SK-N-SH (cell line): ENCODE data around the gene KIF9. TPM values are rescaled to one million over a fixed set of nuclear protein-coding genes. Genes with fewer than 3 reads are reported as not detected.

ENCODE experiments used
- CTCF ChIA-PET: fragments of 300-600, 350-600 bp; formaldehyde crosslinking; extraction: SDS; loops from one replicate; lab custom pipeline; 2021; lab: Yijun Ruan, JAX
- POLR2A ChIA-PET: fragments of 350-600 bp; sonication (Branson Sonifier 250); formaldehyde crosslinking; extraction: SDS; loops from one replicate; lab custom pipeline; 2020; ENCODE audit warnings: antibody characterized with exemption, inconsistent platforms; lab: Yijun Ruan, JAX
- DNase-seq: peaks from one replicate; pipeline ENCODE4 v3.0.0; 2012
- H2AFZ ChIP-seq: fragments of 200-600 bp; sonication (generic); 2 replicates; pipeline ENCODE4 v1.8.1; 2016; ENCODE audit warnings: antibody characterized with exemption, mild to moderate bottlenecking, low read depth
- H3F3A ChIP-seq: fragments of 200-600 bp; sonication (generic); replicated peaks from 2 replicates; pipeline ENCODE3; 2016; ENCODE audit warnings: antibody characterized with exemption, mild to moderate bottlenecking; ENCODE audit not compliant: insufficient read depth
- H3K27ac ChIP-seq, 2 experiments: fragments of 200-500 bp in 1 of 2; fragments of 200-600 bp in 1 of 2; sonication (Bioruptor generic) in 1 of 2; sonication (generic), shearing (Covaris generic) in 1 of 2; 2 replicates each; pipeline versions ENCODE4 v1.5.1 to v1.6.1; 2014 to 2016; ENCODE audit warnings: low read depth in 2 of 2, inconsistent platforms in 1 of 2, low read length in 1 of 2, mild to moderate bottlenecking in 1 of 2, mixed read lengths in 1 of 2
- H3K27me3 ChIP-seq: fragments of 200-600 bp; sonication (generic), shearing (Covaris generic); 2 replicates; pipeline ENCODE4 v1.6.1; 2016; ENCODE audit warnings: mixed run types; ENCODE audit not compliant: insufficient read depth
- H3K36me3 ChIP-seq, 2 experiments: fragments of 200-500 bp in 1 of 2; fragments of 200-600 bp in 1 of 2; sonication (Bioruptor generic) in 1 of 2; sonication (generic) in 1 of 2; replicated peaks in 1 of 2; 2 replicates each; pipeline versions ENCODE3 to v1.5.1; 2014 to 2016; ENCODE audit warnings: low read length in 1 of 2, mild to moderate bottlenecking in 1 of 2; ENCODE audit not compliant: insufficient read depth in 2 of 2, control insufficient read depth in 1 of 2
- H3K4me1 ChIP-seq, 2 experiments: fragments of 200-500 bp in 1 of 2; fragments of 200-600 bp in 1 of 2; sonication (Bioruptor generic) in 1 of 2; sonication (generic), shearing (Covaris generic) in 1 of 2; 2 replicates each; pipeline versions ENCODE4 v1.5.1 to v1.6.1; 2014 to 2016; ENCODE audit warnings: low read depth in 1 of 2, low read length in 1 of 2, mixed run types in 1 of 2; ENCODE audit not compliant: insufficient read depth in 2 of 2, control insufficient read depth in 1 of 2
- H3K4me2 ChIP-seq: fragments of 200-600 bp; sonication (generic), shearing (Covaris generic); 2 replicates; pipeline ENCODE4 v1.6.1; 2017; ENCODE audit warnings: mixed run types
- H3K4me3 ChIP-seq, 2 experiments: fragments of 200-500 bp in 1 of 2; fragments of 200-600 bp in 1 of 2; sonication (Bioruptor generic) in 1 of 2; sonication (generic), shearing (Covaris generic) in 1 of 2; 2 replicates each; pipeline versions ENCODE4 v1.5.1 to v1.8.1; 2014 to 2016; ENCODE audit warnings: low read depth in 2 of 2, inconsistent platforms in 1 of 2, low read length in 1 of 2, mild to moderate bottlenecking in 1 of 2, mixed read lengths in 1 of 2, moderate library complexity in 1 of 2
- H3K79me2 ChIP-seq: fragments of 200-600 bp; sonication (generic); 2 replicates; pipeline ENCODE4 v1.8.1; 2017; ENCODE audit warnings: mild to moderate bottlenecking; ENCODE audit not compliant: insufficient read depth
- H3K9ac ChIP-seq: fragments of 200-600 bp; sonication (generic); 2 replicates; pipeline ENCODE4 v1.6.1; 2017; ENCODE audit warnings: mixed run types
- H3K9me2 ChIP-seq: fragments of 200-600 bp; sonication (generic); 2 replicates; pipeline ENCODE4 v1.6.1; 2017; ENCODE audit warnings: mixed run types
- H3K9me3 ChIP-seq: fragments of 200-600 bp; sonication (generic); 2 replicates; pipeline ENCODE4 v1.6.1; 2017; ENCODE audit warnings: mixed run types, mild to moderate bottlenecking, moderate library complexity
- H4K20me1 ChIP-seq: fragments of 200-600 bp; sonication (generic); 2 replicates; pipeline ENCODE4 v1.6.1; 2017; ENCODE audit warnings: mild to moderate bottlenecking, mixed run types; ENCODE audit not compliant: insufficient read depth
- CTCF ChIP-seq: fragments of 200-600 bp; sonication (generic); IDR thresholded peaks from 2 replicates; pipeline ENCODE4 v1.6.1; 2017; ENCODE audit warnings: antibody characterized with exemption, mild to moderate bottlenecking, moderate library complexity
- FOXJ3 ChIP-seq: sonication (generic); formaldehyde crosslinking; IDR thresholded peaks from 2 replicates; pipeline ENCODE4 v1.5.1; 2020; ENCODE audit warnings: mild to moderate bottlenecking, missing genetic modification reagents
- GATA2 ChIP-seq: sonication (generic); formaldehyde crosslinking; IDR thresholded peaks from 2 replicates; pipeline ENCODE4 v1.5.0; 2020; ENCODE audit warnings: mild to moderate bottlenecking, missing genetic modification reagents
- IRF3 ChIP-seq: fragments of 150-350 bp; IDR thresholded peaks from 2 replicates; pipeline ENCODE4 v1.6.1; 2016; ENCODE audit warnings: mild to moderate bottlenecking, low read depth, low read length
- JUND ChIP-seq: IDR thresholded peaks from 2 replicates; pipeline ENCODE4 v1.4.0; 2012
- MXI1 ChIP-seq: IDR thresholded peaks from 2 replicates; pipeline ENCODE4 v1.6.1; 2012; ENCODE audit warnings: mild to moderate bottlenecking, low read depth, low read length, improper control_type of control experiment
- NFIC ChIP-seq: IDR thresholded peaks from 2 replicates; pipeline ENCODE4 v1.4.0; 2012; ENCODE audit warnings: borderline replicate concordance
- NRF1 ChIP-seq: IDR thresholded peaks from 2 replicates; pipeline ENCODE4 v1.6.1; 2012; ENCODE audit warnings: low read depth, mild to moderate bottlenecking, low read length
- POLR2AphosphoS5 ChIP-seq: IDR thresholded peaks from 2 replicates; pipeline ENCODE4 v1.6.1; 2012; ENCODE audit warnings: low read depth, low read length
- RCOR1 ChIP-seq: fragments of 150-350 bp; IDR thresholded peaks from 2 replicates; pipeline ENCODE4 v1.6.1; 2017; ENCODE audit warnings: antibody characterized with exemption, low read length
- RXRA ChIP-seq: IDR thresholded peaks from 2 replicates; pipeline ENCODE4 v1.4.0; 2012; ENCODE audit warnings: low read depth, mild to moderate bottlenecking, borderline replicate concordance
- SIN3A ChIP-seq: IDR thresholded peaks from 2 replicates; pipeline ENCODE4 v1.6.1; 2012; ENCODE audit warnings: low read depth, mild to moderate bottlenecking, low read length, moderate library complexity, borderline replicate concordance
- SMC3 ChIP-seq: IDR thresholded peaks from 2 replicates; pipeline ENCODE4 v1.6.1; 2012; ENCODE audit warnings: low read depth, low read length, improper control_type of control experiment
- TAF1 ChIP-seq: IDR thresholded peaks from 2 replicates; pipeline ENCODE4 v1.6.1; 2012; ENCODE audit warnings: low read depth, mild to moderate bottlenecking, low read length, moderate library complexity, borderline replicate concordance
- TCF12 ChIP-seq: IDR thresholded peaks from 2 replicates; pipeline ENCODE4 v1.4.0; 2012
- TEAD4 ChIP-seq: IDR thresholded peaks from 2 replicates; pipeline ENCODE4 v1.4.0; 2012; ENCODE audit warnings: mild to moderate bottlenecking, borderline replicate concordance; ENCODE audit not compliant: insufficient read depth
- WGBS: methylation state at CpG from one replicate; pipeline ENCODE4 v1.1.6; 2017; ENCODE audit warnings: low lambda C conversion rate; 5-methylcytosine and 5-hydroxymethylcytosine counted together
- polyA plus RNA-seq, 3 experiments: library from polyadenylated mRNA; depleted of rRNA; stranded (reverse); fragments of >200 nt; gene quantifications; 2 replicates each; pipeline ENCODE4 v1.2.3, GENCODE V29; 2012
- TF ChIP-seq, protein P1 (sequence below): IDR thresholded peaks from 2 replicates; pipeline ENCODE4 v1.4.0; 2012; ENCODE audit warnings: low read depth

The KIF9 gene
- polyA plus RNA-seq, 1 of the 3 experiments (the other 2 are of a cell fraction) = 31.8 TPM

- H2AFZ ChIP-seq = no peak overlapping the region
- no peak overlapping the region for H3K9ac ChIP-seq
- peaks cover 4 to 12% of the 10 kb centered on the region in 2 experiments for H3K36me3 ChIP-seq
- no peaks in the 10 kb centered on the region for H3K4me1 ChIP-seq
- H3K79me2 ChIP-seq = peaks cover 85% of the 10 kb centered on the region
- no peaks in the 10 kb centered on the region for H3K9me2 ChIP-seq
- no peak overlapping the region for H3K4me3 ChIP-seq
- TF ChIP-seq MXI1 = no peak
- no peak for TF ChIP-seq SIN3A
- no peak for TF ChIP-seq NRF1
- TF ChIP-seq NFIC = no peak
- no peak for TF ChIP-seq IRF3
- TF ChIP-seq GATA2 (CRISPR knock-in tag) = no peak
- TF ChIP-seq TCF12 = no peak
- TF ChIP-seq RCOR1 = no peak
- TF ChIP-seq TEAD4 = no peak
- no peak for TF ChIP-seq FOXJ3
- TF ChIP-seq SMC3 = no peak
- TF ChIP-seq POLR2AphosphoS5 = no peak
- no peak for TF ChIP-seq TAF1
- TF ChIP-seq JUND = no peak
- TF ChIP-seq RXRA = no peak
- TF ChIP-seq CTCF = no peak
- TF ChIP-seq, protein P1, sequence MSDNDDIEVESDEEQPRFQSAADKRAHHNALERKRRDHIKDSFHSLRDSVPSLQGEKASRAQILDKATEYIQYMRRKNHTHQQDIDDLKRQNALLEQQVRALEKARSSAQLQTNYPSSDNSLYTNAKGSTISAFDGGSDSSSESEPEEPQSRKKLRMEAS = no peak
- WGBS = 78% methylated on average over 6 of the region's 6 CpGs
- no peak for DNase-seq
- H3K4me2 ChIP-seq = no peak overlapping the region
- H3K27me3 ChIP-seq = no peaks in the 10 kb centered on the region
- ChIA-PET CTCF (interaction anchor here (1.2 kb wide), 1 partner anchor 34 kb away, joined by 3 read pairs; no protein-coding TSS in a partner anchor), POLR2A (no interaction called here)
- H4K20me1 ChIP-seq = no peaks in the 10 kb centered on the region; the same call in none of the 2 replicates
- H3K27ac ChIP-seq = no peak overlapping the region
- no peaks in the 10 kb centered on the region for H3K9me3 ChIP-seq
- no peaks in the 10 kb centered on the region for H3F3A ChIP-seq
Observed at GRCh38 chr3:47288966-47289910, 6.6 kb upstream of the KIF9 start.
